ENCODE data around the gene GCC2.

DNA sequence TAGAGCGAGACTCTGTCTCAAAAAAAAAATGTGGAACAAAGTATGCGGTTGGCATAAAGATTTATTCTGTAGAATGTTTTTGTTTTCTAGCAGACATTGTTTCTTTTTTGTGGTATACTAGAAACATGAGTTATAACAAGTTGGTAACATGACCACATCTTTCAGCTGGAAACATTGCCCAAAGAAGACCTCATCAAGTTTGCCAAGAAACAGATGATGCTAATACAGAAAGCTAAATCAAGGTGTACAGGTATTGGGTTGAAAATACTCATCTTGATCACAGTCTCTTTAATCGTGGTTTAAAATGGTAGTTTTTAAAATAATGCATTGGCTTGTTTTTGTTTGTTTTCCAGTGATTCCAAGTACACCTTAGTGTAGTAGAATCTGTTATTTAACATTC lies 1.9 kb downstream of the GCC2 start:
- TF ChIP-seq, protein P1, sequence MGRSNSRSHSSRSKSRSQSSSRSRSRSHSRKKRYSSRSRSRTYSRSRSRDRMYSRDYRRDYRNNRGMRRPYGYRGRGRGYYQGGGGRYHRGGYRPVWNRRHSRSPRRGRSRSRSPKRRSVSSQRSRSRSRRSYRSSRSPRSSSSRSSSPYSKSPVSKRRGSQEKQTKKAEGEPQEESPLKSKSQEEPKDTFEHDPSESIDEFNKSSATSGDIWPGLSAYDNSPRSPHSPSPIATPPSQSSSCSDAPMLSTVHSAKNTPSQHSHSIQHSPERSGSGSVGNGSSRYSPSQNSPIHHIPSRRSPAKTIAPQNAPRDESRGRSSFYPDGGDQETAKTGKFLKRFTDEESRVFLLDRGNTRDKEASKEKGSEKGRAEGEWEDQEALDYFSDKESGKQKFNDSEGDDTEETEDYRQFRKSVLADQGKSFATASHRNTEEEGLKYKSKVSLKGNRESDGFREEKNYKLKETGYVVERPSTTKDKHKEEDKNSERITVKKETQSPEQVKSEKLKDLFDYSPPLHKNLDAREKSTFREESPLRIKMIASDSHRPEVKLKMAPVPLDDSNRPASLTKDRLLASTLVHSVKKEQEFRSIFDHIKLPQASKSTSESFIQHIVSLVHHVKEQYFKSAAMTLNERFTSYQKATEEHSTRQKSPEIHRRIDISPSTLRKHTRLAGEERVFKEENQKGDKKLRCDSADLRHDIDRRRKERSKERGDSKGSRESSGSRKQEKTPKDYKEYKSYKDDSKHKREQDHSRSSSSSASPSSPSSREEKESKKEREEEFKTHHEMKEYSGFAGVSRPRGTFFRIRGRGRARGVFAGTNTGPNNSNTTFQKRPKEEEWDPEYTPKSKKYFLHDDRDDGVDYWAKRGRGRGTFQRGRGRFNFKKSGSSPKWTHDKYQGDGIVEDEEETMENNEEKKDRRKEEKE (IDR thresholded peaks at IDR 0.05; ENCODE audit: borderline replicate concordance in 1 of 2, control insufficient read depth in 1 of 2, low read depth in 2 of 2, low read length in 1 of 2), result no peak
- TF ChIP-seq, protein P2, sequence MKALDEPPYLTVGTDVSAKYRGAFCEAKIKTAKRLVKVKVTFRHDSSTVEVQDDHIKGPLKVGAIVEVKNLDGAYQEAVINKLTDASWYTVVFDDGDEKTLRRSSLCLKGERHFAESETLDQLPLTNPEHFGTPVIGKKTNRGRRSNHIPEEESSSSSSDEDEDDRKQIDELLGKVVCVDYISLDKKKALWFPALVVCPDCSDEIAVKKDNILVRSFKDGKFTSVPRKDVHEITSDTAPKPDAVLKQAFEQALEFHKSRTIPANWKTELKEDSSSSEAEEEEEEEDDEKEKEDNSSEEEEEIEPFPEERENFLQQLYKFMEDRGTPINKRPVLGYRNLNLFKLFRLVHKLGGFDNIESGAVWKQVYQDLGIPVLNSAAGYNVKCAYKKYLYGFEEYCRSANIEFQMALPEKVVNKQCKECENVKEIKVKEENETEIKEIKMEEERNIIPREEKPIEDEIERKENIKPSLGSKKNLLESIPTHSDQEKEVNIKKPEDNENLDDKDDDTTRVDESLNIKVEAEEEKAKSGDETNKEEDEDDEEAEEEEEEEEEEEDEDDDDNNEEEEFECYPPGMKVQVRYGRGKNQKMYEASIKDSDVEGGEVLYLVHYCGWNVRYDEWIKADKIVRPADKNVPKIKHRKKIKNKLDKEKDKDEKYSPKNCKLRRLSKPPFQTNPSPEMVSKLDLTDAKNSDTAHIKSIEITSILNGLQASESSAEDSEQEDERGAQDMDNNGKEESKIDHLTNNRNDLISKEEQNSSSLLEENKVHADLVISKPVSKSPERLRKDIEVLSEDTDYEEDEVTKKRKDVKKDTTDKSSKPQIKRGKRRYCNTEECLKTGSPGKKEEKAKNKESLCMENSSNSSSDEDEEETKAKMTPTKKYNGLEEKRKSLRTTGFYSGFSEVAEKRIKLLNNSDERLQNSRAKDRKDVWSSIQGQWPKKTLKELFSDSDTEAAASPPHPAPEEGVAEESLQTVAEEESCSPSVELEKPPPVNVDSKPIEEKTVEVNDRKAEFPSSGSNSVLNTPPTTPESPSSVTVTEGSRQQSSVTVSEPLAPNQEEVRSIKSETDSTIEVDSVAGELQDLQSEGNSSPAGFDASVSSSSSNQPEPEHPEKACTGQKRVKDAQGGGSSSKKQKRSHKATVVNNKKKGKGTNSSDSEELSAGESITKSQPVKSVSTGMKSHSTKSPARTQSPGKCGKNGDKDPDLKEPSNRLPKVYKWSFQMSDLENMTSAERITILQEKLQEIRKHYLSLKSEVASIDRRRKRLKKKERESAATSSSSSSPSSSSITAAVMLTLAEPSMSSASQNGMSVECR (CRISPR knock-in tag; IDR thresholded peaks at IDR 0.05), result no peak
- TF ChIP-seq, protein P3, sequence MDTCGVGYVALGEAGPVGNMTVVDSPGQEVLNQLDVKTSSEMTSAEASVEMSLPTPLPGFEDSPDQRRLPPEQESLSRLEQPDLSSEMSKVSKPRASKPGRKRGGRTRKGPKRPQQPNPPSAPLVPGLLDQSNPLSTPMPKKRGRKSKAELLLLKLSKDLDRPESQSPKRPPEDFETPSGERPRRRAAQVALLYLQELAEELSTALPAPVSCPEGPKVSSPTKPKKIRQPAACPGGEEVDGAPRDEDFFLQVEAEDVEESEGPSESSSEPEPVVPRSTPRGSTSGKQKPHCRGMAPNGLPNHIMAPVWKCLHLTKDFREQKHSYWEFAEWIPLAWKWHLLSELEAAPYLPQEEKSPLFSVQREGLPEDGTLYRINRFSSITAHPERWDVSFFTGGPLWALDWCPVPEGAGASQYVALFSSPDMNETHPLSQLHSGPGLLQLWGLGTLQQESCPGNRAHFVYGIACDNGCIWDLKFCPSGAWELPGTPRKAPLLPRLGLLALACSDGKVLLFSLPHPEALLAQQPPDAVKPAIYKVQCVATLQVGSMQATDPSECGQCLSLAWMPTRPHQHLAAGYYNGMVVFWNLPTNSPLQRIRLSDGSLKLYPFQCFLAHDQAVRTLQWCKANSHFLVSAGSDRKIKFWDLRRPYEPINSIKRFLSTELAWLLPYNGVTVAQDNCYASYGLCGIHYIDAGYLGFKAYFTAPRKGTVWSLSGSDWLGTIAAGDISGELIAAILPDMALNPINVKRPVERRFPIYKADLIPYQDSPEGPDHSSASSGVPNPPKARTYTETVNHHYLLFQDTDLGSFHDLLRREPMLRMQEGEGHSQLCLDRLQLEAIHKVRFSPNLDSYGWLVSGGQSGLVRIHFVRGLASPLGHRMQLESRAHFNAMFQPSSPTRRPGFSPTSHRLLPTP (IDR thresholded peaks at IDR 0.05; ENCODE audit: borderline replicate concordance, extremely low read depth, insufficient read length), result no peak
- TF ChIP-seq RCOR1 (IDR thresholded peaks at IDR 0.05; ENCODE audit: borderline replicate concordance in 1 of 2, low read depth in 2 of 2, low read length in 2 of 2), result no peak
- TF ChIP-seq NONO (IDR thresholded peaks at IDR 0.05; ENCODE audit: low read depth in 2 of 2, low read length in 1 of 2), result no peak
- no peak for TF ChIP-seq ZFP1 (CRISPR knock-in tag; IDR thresholded peaks at IDR 0.05)
- no peak for TF ChIP-seq NFE2L1 (tag; IDR thresholded peaks at IDR 0.05; ENCODE audit: borderline replicate concordance, low read depth)
- TF ChIP-seq, protein P4, sequence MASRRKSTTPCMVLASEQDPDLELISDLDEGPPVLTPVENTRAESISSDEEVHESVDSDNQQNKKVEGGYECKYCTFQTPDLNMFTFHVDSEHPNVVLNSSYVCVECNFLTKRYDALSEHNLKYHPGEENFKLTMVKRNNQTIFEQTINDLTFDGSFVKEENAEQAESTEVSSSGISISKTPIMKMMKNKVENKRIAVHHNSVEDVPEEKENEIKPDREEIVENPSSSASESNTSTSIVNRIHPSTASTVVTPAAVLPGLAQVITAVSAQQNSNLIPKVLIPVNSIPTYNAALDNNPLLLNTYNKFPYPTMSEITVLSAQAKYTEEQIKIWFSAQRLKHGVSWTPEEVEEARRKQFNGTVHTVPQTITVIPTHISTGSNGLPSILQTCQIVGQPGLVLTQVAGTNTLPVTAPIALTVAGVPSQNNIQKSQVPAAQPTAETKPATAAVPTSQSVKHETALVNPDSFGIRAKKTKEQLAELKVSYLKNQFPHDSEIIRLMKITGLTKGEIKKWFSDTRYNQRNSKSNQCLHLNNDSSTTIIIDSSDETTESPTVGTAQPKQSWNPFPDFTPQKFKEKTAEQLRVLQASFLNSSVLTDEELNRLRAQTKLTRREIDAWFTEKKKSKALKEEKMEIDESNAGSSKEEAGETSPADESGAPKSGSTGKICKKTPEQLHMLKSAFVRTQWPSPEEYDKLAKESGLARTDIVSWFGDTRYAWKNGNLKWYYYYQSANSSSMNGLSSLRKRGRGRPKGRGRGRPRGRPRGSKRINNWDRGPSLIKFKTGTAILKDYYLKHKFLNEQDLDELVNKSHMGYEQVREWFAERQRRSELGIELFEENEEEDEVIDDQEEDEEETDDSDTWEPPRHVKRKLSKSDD (conservative IDR thresholded peaks at IDR 0.05; ENCODE audit: low read length), result no peak
- TF ChIP-seq ELF1 (tag; IDR thresholded peaks at IDR 0.05), result no peak
- TF ChIP-seq ZNF324 (CRISPR knock-in tag; IDR thresholded peaks at IDR 0.05), result no peak
- TF ChIP-seq KLF10 (CRISPR knock-in tag; IDR thresholded peaks at IDR 0.05), result no peak
